ENCODE results near the gene RHO. TPM values are rescaled to one million over a fixed set of nuclear protein-coding genes. Genes with fewer than 3 reads are reported as not detected.

The RHO gene
- total RNA-seq, 1 experiment from 2014 or later = not detected

DNA sequence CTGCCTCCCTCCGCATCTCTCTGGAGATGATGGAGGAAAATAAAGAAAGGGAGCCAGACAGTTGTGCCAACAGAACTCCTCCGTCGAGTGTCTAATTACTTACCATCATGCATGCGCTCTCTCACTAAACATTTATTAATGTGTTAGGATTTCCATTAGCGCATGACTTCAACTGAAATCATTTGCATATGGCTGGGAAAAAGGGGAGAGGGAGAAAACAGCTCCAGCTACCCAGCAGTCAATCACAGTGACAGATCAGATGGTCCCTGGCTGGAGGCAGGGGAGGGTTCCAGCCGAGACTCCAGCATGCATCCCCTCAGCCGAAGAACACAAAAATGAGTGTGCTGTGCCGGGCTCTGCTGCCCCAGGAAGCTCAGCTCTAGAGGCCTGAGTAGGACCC is 6.8 kb upstream of the RHO start:
- Mint-ChIP-seq H3K4me3 (ENCODE audit: unreplicated experiment) (no peak overlapping the region), H3K27me3 (ENCODE audit: insufficient read depth, unreplicated experiment) (no peaks in the 10 kb centered on the region), H3K36me3 (ENCODE audit: insufficient read depth, unreplicated experiment) (no peaks in the 10 kb centered on the region), H3K4me1 (ENCODE audit: low read depth, unreplicated experiment) (no peaks in the 10 kb centered on the region), H3K9me3 (ENCODE audit: unreplicated experiment) (no peaks in the 10 kb centered on the region), H3K27ac (ENCODE audit: unreplicated experiment) (no peak overlapping the region)
- Histone ChIP-seq H3K36me3 (ENCODE audit: control insufficient read depth, insufficient read depth, low read length) (no peaks in the 10 kb centered on the region), H3K27me3 (replicated peaks; ENCODE audit: control insufficient read depth, insufficient read depth, low read length) (no peaks in the 10 kb centered on the region), H3K4me1 (no peaks in the 10 kb centered on the region), H3K4me3 (ENCODE audit: low read depth, low read length) (no peak overlapping the region), H3K9me3 (no peaks in the 10 kb centered on the region)
- DNase-seq = no peak
- ChIA-PET POLR2A (no interaction called here), CTCF (no interaction called here)
- TF ChIP-seq, protein P1, sequence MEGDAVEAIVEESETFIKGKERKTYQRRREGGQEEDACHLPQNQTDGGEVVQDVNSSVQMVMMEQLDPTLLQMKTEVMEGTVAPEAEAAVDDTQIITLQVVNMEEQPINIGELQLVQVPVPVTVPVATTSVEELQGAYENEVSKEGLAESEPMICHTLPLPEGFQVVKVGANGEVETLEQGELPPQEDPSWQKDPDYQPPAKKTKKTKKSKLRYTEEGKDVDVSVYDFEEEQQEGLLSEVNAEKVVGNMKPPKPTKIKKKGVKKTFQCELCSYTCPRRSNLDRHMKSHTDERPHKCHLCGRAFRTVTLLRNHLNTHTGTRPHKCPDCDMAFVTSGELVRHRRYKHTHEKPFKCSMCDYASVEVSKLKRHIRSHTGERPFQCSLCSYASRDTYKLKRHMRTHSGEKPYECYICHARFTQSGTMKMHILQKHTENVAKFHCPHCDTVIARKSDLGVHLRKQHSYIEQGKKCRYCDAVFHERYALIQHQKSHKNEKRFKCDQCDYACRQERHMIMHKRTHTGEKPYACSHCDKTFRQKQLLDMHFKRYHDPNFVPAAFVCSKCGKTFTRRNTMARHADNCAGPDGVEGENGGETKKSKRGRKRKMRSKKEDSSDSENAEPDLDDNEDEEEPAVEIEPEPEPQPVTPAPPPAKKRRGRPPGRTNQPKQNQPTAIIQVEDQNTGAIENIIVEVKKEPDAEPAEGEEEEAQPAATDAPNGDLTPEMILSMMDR (IDR thresholded peaks at IDR 0.05; ENCODE audit: insufficient read depth in 1 of 2, low read depth in 1 of 2, low read length in 1 of 2, severe bottlenecking in 1 of 2, unreplicated experiment in 1 of 2) = no peak
- no TSS peak for BruUV-seq (replicated peaks)
- intact Hi-C loops (cut with micrococcal nuclease; ENCODE audit: unreplicated experiment) = no loop called here

DNA sequence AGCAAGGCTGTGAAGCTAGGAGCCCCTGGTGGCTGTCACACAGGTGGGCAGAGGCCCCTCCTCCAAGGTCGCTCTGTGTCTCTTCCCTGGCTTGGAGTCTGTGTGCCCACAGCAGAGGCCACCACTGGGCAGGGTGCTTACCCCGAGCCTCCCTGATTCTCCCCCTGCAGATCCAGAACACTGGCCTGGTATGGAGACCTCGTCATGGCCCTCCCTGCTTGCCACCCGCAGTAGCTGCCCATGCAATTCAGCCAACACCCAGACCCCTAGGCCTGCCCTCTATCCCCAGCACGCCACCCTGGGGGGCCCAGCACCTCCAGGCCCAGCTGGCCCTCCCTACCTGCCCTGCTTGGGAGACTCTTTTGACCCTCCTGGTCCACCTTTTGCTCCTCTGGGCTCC is 5.5 kb upstream of the RHO start:
- ChIA-PET POLR2A (no interaction called here), CTCF (no interaction called here)
- no peaks in the 10 kb centered on the region for H3K9me3 ChIP-seq
- TF ChIP-seq, protein P1 (IDR thresholded peaks at IDR 0.05; ENCODE audit: insufficient read depth in 1 of 2, low read depth in 1 of 2, low read length in 1 of 2, severe bottlenecking in 1 of 2, unreplicated experiment in 1 of 2) = no peak
- BruUV-seq (replicated peaks) = no TSS peak
- no peaks in the 10 kb centered on the region for H3K4me1 ChIP-seq
- no peaks in the 10 kb centered on the region for H3K27me3 ChIP-seq (replicated peaks; ENCODE audit: control insufficient read depth, insufficient read depth, low read length)
- DNase-seq = no peak
- H3K36me3 ChIP-seq (ENCODE audit: control insufficient read depth, insufficient read depth, low read length) = no peaks in the 10 kb centered on the region
- Mint-ChIP-seq H3K4me1 (ENCODE audit: low read depth, unreplicated experiment) (no peaks in the 10 kb centered on the region), H3K27me3 (ENCODE audit: insufficient read depth, unreplicated experiment) (no peaks in the 10 kb centered on the region), H3K27ac (ENCODE audit: unreplicated experiment) (no peak overlapping the region), H3K4me3 (ENCODE audit: unreplicated experiment) (no peak overlapping the region), H3K9me3 (ENCODE audit: unreplicated experiment) (no peaks in the 10 kb centered on the region), H3K36me3 (ENCODE audit: insufficient read depth, unreplicated experiment) (no peaks in the 10 kb centered on the region)
- intact Hi-C loops (cut with micrococcal nuclease; ENCODE audit: unreplicated experiment) = no loop called here
- no peak overlapping the region for H3K4me3 ChIP-seq (ENCODE audit: low read depth, low read length)

DNA sequence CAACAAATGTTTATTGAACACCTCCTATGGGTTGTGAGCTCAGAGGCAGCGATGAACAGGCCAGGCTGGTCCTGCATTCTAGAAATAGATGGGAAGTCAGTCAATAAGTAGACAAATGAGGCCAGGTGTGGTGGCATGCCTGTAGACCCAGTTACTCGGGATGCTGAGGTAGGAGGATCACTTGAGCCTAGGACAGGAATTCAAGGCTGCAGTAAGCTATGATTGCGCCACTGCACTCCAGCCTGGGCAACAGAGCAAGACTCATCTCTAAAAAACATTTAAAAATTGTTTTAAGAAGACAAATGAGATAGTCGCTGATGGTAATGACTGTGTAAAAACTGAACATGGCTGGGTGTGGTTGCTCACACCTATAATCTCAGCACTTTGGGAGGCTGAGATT is 4.4 kb upstream of the RHO start:
- CTCF ChIA-PET = no interaction called here
- no peak for DNase-seq
- H3K9me3 ChIP-seq = no peaks in the 10 kb centered on the region
- no peaks in the 10 kb centered on the region for H3K36me3 ChIP-seq (ENCODE audit: control insufficient read depth, insufficient read depth, low read length)
- no peak overlapping the region for H3K4me3 ChIP-seq (ENCODE audit: low read depth, low read length)
- H3K36me3 Mint-ChIP-seq (ENCODE audit: insufficient read depth, unreplicated experiment) = no peaks in the 10 kb centered on the region
- H3K4me1 Mint-ChIP-seq (ENCODE audit: low read depth, unreplicated experiment) = no peaks in the 10 kb centered on the region
- H3K27me3 Mint-ChIP-seq (ENCODE audit: insufficient read depth, unreplicated experiment) = no peaks in the 10 kb centered on the region
- H3K9me3 Mint-ChIP-seq (ENCODE audit: unreplicated experiment) = no peaks in the 10 kb centered on the region
- no peaks in the 10 kb centered on the region for H3K27me3 ChIP-seq (replicated peaks; ENCODE audit: control insufficient read depth, insufficient read depth, low read length)
- POLR2A ChIA-PET = no interaction called here
- no peak overlapping the region for H3K27ac Mint-ChIP-seq (ENCODE audit: unreplicated experiment)
- BruUV-seq (replicated peaks) = no TSS peak
- TF ChIP-seq, protein P1 (IDR thresholded peaks at IDR 0.05; ENCODE audit: insufficient read depth in 1 of 2, low read depth in 1 of 2, low read length in 1 of 2, severe bottlenecking in 1 of 2, unreplicated experiment in 1 of 2) = no peak
- H3K4me3 Mint-ChIP-seq (ENCODE audit: unreplicated experiment) = no peak overlapping the region
- intact Hi-C loops (cut with micrococcal nuclease; ENCODE audit: unreplicated experiment) = no loop called here
- no peaks in the 10 kb centered on the region for H3K4me1 ChIP-seq

Data from Caco-2 (cell line).